DOHH2 (cell line): ENCODE data around the gene TRPM2.

Experiments
- H3F3A ChIP-seq: fragments of 200-600 bp; sonication (generic), shearing (Covaris generic); 2 replicates; pipeline ENCODE4 v1.6.0; 2016; ENCODE audit warnings: antibody characterized with exemption, mild to moderate bottlenecking; ENCODE audit not compliant: control insufficient read depth, insufficient read depth
- H3K27ac ChIP-seq: fragments of 200-600 bp; sonication (generic); 2 replicates; pipeline ENCODE4 v1.5.1; 2014; ENCODE audit warnings: low read depth, mild to moderate bottlenecking, low read length, moderate library complexity
- H3K27me3 ChIP-seq: fragments of 200-600 bp; sonication (generic); 2 replicates; pipeline ENCODE4 v1.6.1; 2014; ENCODE audit warnings: mild to moderate bottlenecking, low read length, mixed read lengths; ENCODE audit not compliant: control insufficient read depth
- H3K36me3 ChIP-seq: fragments of 200-600 bp; sonication (generic); 2 replicates; pipeline ENCODE4 v1.6.1; 2014; ENCODE audit warnings: mild to moderate bottlenecking, low read length, moderate library complexity, mixed read lengths; ENCODE audit not compliant: control insufficient read depth
- H3K4me1 ChIP-seq: fragments of 200-600 bp; sonication (generic); 2 replicates; pipeline ENCODE4 v1.6.1; 2014; ENCODE audit warnings: mild to moderate bottlenecking, low read length, mixed read lengths; ENCODE audit not compliant: control insufficient read depth
- H3K4me2 ChIP-seq: fragments of 200-600 bp; sonication (generic); 2 replicates; pipeline ENCODE4 v1.6.0; 2014; ENCODE audit warnings: mild to moderate bottlenecking, low read length, moderate library complexity
- H3K4me3 ChIP-seq: fragments of 200-600 bp; sonication (generic); 2 replicates; pipeline ENCODE4 v1.5.1; 2014; ENCODE audit warnings: mild to moderate bottlenecking, low read length, mixed read lengths
- H3K79me2 ChIP-seq: fragments of 200-600 bp; sonication (generic); 2 replicates; pipeline ENCODE4 v1.6.1; 2014; ENCODE audit warnings: mild to moderate bottlenecking, low read length, mixed read lengths; ENCODE audit not compliant: control insufficient read depth
- H3K9me2 ChIP-seq: fragments of 200-600 bp; sonication (generic); replicated peaks from 2 replicates; pipeline ENCODE4 v1.6.1; 2014; ENCODE audit warnings: mild to moderate bottlenecking, low read length, mixed read lengths; ENCODE audit not compliant: control insufficient read depth
- H3K9me3 ChIP-seq: fragments of 200-600 bp; sonication (generic); 2 replicates; pipeline ENCODE4 v1.6.1; 2014; ENCODE audit warnings: antibody characterized with exemption, low read length, mixed read lengths; ENCODE audit not compliant: control insufficient read depth, insufficient read depth
- H4K20me1 ChIP-seq: fragments of 200-600 bp; sonication (generic); 2 replicates; pipeline ENCODE4 v1.6.0; 2014; ENCODE audit warnings: low read depth, mild to moderate bottlenecking, antibody characterized with exemption, low read length, moderate library complexity; ENCODE audit not compliant: control insufficient read depth, insufficient read depth
- CTCF ChIP-seq: fragments of 200-600 bp; sonication (generic); IDR thresholded peaks from one replicate; pipeline ENCODE4 v1.5.1; 2014; ENCODE audit warnings: antibody characterized with exemption, mild to moderate bottlenecking, low read depth, low read length; ENCODE audit not compliant: poor library complexity, severe bottlenecking
- EZH2phosphoT487 ChIP-seq: fragments of 200-600 bp; sonication (generic); IDR thresholded peaks from 2 replicates; pipeline ENCODE4 v1.6.1; 2017; ENCODE audit warnings: borderline replicate concordance, mild to moderate bottlenecking, antibody characterized with exemption, low read length, moderate library complexity, mixed read lengths

TRPM2 gene

DNA sequence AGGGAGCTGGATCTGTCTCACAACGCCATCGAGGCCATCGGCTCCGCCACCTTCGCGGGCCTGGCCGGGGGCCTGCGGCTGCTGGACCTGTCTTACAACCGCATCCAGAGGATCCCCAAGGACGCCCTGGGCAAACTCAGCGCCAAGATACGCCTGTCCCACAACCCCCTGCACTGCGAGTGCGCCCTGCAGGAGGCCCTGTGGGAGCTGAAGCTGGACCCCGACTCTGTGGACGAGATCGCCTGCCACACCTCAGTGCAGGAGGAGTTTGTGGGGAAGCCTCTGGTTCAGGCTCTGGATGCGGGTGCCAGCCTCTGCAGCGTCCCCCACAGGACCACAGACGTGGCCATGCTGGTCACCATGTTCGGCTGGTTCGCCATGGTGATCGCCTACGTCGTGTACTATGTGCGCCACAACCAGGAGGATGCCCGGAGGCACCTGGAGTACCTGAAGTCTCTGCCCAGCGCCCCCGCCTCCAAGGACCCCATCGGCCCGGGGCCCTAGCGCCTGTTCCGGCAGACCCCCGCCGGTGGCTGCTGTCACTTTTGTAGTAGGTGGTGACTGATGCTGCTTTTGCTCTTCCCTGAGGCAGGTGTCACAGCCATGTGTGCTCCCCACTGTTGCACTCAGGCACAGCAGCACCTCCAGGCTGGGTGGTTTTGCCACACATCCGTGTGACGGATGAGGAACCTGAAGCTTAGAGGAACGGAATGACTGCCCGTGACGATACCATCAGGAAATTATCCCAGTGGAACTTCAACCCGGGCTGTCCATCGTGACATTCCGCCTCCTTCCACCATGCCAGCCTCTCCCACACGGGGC, 103.7 kb downstream of the TRPM2 start:
- H3K4me1 ChIP-seq, result no peaks in the 10 kb centered on the region
- peaks cover 4% of the 10 kb centered on the region; the same call in 1 of the 2 replicates for H3K9me3 ChIP-seq
- no peaks in the 10 kb centered on the region for H3K27me3 ChIP-seq
- no peaks in the 10 kb centered on the region for H3K79me2 ChIP-seq
- H3K4me3 ChIP-seq, result no peak overlapping the region
- H4K20me1 ChIP-seq, result no peaks in the 10 kb centered on the region
- H3F3A ChIP-seq, result no peaks in the 10 kb centered on the region
- no peak overlapping the region for H3K27ac ChIP-seq
- H3K36me3 ChIP-seq, result no peaks in the 10 kb centered on the region
- H3K9me2 ChIP-seq, result no peaks in the 10 kb centered on the region
- TF ChIP-seq CTCF, result no peak
- TF ChIP-seq EZH2phosphoT487, result no peak
- H3K4me2 ChIP-seq, result no peak overlapping the region

GRCh38 chr21:44458971-44459711, 105.7 kb downstream of the TRPM2 start:
- Histone ChIP-seq H3F3A (no peaks in the 10 kb centered on the region), H3K9me3 (peaks cover 3% of the 10 kb centered on the region; the same call in 1 of the 2 replicates), H3K36me3 (no peaks in the 10 kb centered on the region), H3K79me2 (no peaks in the 10 kb centered on the region), H3K27me3 (no peaks in the 10 kb centered on the region), H3K4me3 (no peak overlapping the region), H3K9me2 (no peaks in the 10 kb centered on the region), H3K4me1 (no peaks in the 10 kb centered on the region), H3K4me2 (no peak overlapping the region), H3K27ac (no peak overlapping the region), H4K20me1 (no peaks in the 10 kb centered on the region)
- no peak for TF ChIP-seq EZH2phosphoT487
- TF ChIP-seq CTCF, result no peak

DNA sequence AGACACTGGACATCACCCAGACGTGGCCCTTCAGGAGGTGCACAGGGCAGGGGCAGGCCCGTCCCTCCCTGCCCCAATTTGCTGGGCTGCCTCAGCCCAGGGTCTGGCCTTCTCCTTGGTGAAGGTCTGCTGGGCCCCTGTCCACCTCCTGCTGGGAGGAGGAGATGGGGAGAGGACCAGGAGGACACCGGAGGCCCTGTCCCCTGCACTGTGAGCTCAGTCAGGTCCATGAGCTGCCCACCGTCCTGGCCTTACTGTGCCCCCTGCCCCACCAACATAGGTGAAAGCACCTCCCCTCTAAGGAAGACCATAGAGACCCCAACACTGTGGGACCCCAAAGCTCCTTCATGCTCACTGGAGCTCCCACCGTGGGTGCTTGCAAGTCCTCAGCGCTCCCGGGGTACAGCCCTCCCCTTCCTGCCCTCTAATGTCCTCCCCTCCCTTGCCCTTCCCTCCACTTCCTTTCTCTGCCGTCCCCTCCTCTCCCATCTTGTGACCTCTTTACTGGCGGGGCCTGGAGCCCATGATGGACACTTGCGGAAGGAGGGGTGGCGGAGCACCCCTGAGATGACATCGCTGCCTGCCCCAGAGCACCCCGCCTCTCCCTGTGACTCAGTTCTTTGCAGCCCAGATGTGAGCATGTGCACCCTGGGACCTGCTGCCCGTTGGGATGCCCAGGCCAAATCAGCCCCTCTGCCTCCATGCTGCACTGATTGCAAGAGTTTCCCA, 106.5 kb downstream of the TRPM2 start:
- no peak overlapping the region for H3K4me2 ChIP-seq
- H3K36me3 ChIP-seq, result no peaks in the 10 kb centered on the region
- H4K20me1 ChIP-seq, result no peaks in the 10 kb centered on the region
- no peaks in the 10 kb centered on the region for H3K9me3 ChIP-seq
- H3K4me1 ChIP-seq, result no peaks in the 10 kb centered on the region
- H3K4me3 ChIP-seq, result no peak overlapping the region
- TF ChIP-seq CTCF (no peak), EZH2phosphoT487 (no peak)
- H3K9me2 ChIP-seq, result no peaks in the 10 kb centered on the region
- H3K27me3 ChIP-seq, result no peaks in the 10 kb centered on the region
- H3K27ac ChIP-seq, result no peak overlapping the region
- H3K79me2 ChIP-seq, result no peaks in the 10 kb centered on the region
- no peaks in the 10 kb centered on the region for H3F3A ChIP-seq
